HEK293 (cell line): ENCODE measurements around the gene TSSK6.

Source experiments
- CTCF ChIA-PET: fragments of 350-600 bp; formaldehyde crosslinking; extraction: SDS; loops from one replicate; lab custom pipeline; 2021; ENCODE audit warnings: antibody characterized with exemption; lab: Yijun Ruan, JAX
- POLR2A ChIA-PET: fragments of 300-600 bp; formaldehyde crosslinking; extraction: SDS; loops from one replicate; lab custom pipeline; 2020; ENCODE audit warnings: antibody characterized with exemption, inconsistent platforms; lab: Yijun Ruan, JAX
- H3K27ac ChIP-seq: fragments of 200-500 bp; sonication (Bioruptor generic); 2 replicates; pipeline ENCODE4 v1.5.1; 2014; ENCODE audit warnings: low read depth, low read length, control low read depth, inconsistent platforms; ENCODE audit errors: extremely low read depth
- H3K36me3 ChIP-seq, 2 experiments: fragments of 200-500 bp in 1 of 2; sonication (Bioruptor generic) in 1 of 2; 1 replicate in 1 of 2; 2 replicates in 1 of 2; pipeline ENCODE4 v1.5.1; 2014 to 2017; ENCODE audit warnings: inconsistent platforms in 2 of 2, low read length in 2 of 2; ENCODE audit not compliant: control insufficient read depth in 2 of 2, insufficient read depth in 1 of 2
- H3K4me1 ChIP-seq: fragments of 200-500 bp; sonication (Bioruptor generic); 2 replicates; pipeline ENCODE4 v1.5.1; 2014; ENCODE audit warnings: mild to moderate bottlenecking, low read length, inconsistent platforms; ENCODE audit not compliant: control insufficient read depth, insufficient read depth
- H3K4me3 ChIP-seq: 2 replicates; pipeline ENCODE4 v1.5.1; 2011; ENCODE audit warnings: low read depth, mild to moderate bottlenecking, control low read depth, low read length, moderate library complexity
- H3K9me3 ChIP-seq: fragments of 200-500 bp; sonication (Bioruptor generic); 2 replicates; pipeline ENCODE4 v1.5.1; 2014; ENCODE audit warnings: low read depth, low read length, inconsistent platforms; ENCODE audit not compliant: control insufficient read depth, insufficient read depth
- GFI1B ChIP-seq: fragments of 450-650 bp; formaldehyde crosslinking; IDR thresholded peaks from 2 replicates; pipeline ENCODE4 v1.5.1; 2016; ENCODE audit warnings: missing biosample characterization, missing genetic modification characterization
- HOXC10 ChIP-seq: sonication (generic); formaldehyde crosslinking; IDR thresholded peaks from 2 replicates; pipeline ENCODE4 v1.8.1; 2023; ENCODE audit warnings: mild to moderate bottlenecking, missing genetic modification reagents
- PRDM2 ChIP-seq: fragments of 450-650 bp; formaldehyde crosslinking; IDR thresholded peaks from 2 replicates; pipeline ENCODE4 v1.5.1; 2016; ENCODE audit warnings: missing biosample characterization, missing genetic modification characterization, borderline replicate concordance
- REST ChIP-seq: fragments of 450-650 bp; formaldehyde crosslinking; IDR thresholded peaks from 2 replicates; pipeline ENCODE4 v1.5.1; 2016; ENCODE audit warnings: missing biosample characterization, missing genetic modification characterization
- SP3 ChIP-seq: fragments of 450-650 bp; formaldehyde crosslinking; IDR thresholded peaks from 2 replicates; pipeline ENCODE4 v1.5.1; 2016; ENCODE audit warnings: missing biosample characterization, missing genetic modification characterization
- TRIM28 ChIP-seq: IDR thresholded peaks from 2 replicates; pipeline ENCODE4 v1.6.1; 2011; ENCODE audit warnings: low read length, control low read depth, borderline replicate concordance
- ZBTB17 ChIP-seq: fragments of 450-650 bp; formaldehyde crosslinking; IDR thresholded peaks from 2 replicates; pipeline ENCODE4 v1.5.1; 2016; ENCODE audit warnings: missing biosample characterization, missing genetic modification characterization
- ZNF169 ChIP-seq: fragments of 450-650 bp; formaldehyde crosslinking; IDR thresholded peaks from 2 replicates; pipeline ENCODE4 v1.5.1; 2016; ENCODE audit warnings: missing biosample characterization, missing genetic modification characterization
- ZNF394 ChIP-seq: fragments of 450-650 bp; formaldehyde crosslinking; IDR thresholded peaks from 2 replicates; pipeline ENCODE4 v1.5.1; 2016; ENCODE audit warnings: missing biosample characterization, missing genetic modification characterization, mild to moderate bottlenecking, moderate library complexity, borderline replicate concordance
- ZNF423 ChIP-seq: fragments of 450-650 bp; formaldehyde crosslinking; IDR thresholded peaks from 2 replicates; pipeline ENCODE4 v1.5.1; 2016; ENCODE audit warnings: missing biosample characterization, missing genetic modification characterization
- ZNF555 ChIP-seq: fragments of 450-650 bp; formaldehyde crosslinking; conservative IDR thresholded peaks from 2 replicates; pipeline ENCODE4 v1.5.1; 2017; ENCODE audit warnings: missing biosample characterization, mild to moderate bottlenecking, missing genetic modification characterization, inconsistent platforms
- ZNF600 ChIP-seq: fragments of 450-650 bp; formaldehyde crosslinking; IDR thresholded peaks from 2 replicates; pipeline ENCODE4 v1.5.1; 2016; ENCODE audit warnings: missing biosample characterization, missing genetic modification characterization
- ZNF677 ChIP-seq: fragments of 450-650 bp; IDR thresholded peaks from 2 replicates; pipeline ENCODE4 v1.5.0; 2018; ENCODE audit warnings: missing biosample characterization, mild to moderate bottlenecking, missing genetic modification characterization, moderate library complexity
- ZNF704 ChIP-seq: fragments of 450-650 bp; formaldehyde crosslinking; IDR thresholded peaks from 2 replicates; pipeline ENCODE4 v1.5.1; 2016; ENCODE audit warnings: missing biosample characterization, missing genetic modification characterization
- ZNF707 ChIP-seq: fragments of 450-650 bp; formaldehyde crosslinking; IDR thresholded peaks from 2 replicates; pipeline ENCODE4 v1.5.1; 2016; ENCODE audit warnings: missing biosample characterization, missing genetic modification characterization
- ZNF747 ChIP-seq: fragments of 450-650 bp; formaldehyde crosslinking; IDR thresholded peaks from 2 replicates; pipeline ENCODE4 v1.5.1; 2016; ENCODE audit warnings: missing biosample characterization, missing genetic modification characterization
- ZNF76 ChIP-seq: fragments of 450-650 bp; formaldehyde crosslinking; IDR thresholded peaks from 2 replicates; pipeline ENCODE4; 2016; ENCODE audit warnings: low read depth, missing biosample characterization, missing genetic modification characterization, borderline replicate concordance
- ZNF791 ChIP-seq: fragments of 450-650 bp; formaldehyde crosslinking; IDR thresholded peaks from 2 replicates; pipeline ENCODE4 v1.5.1; 2016; ENCODE audit warnings: missing biosample characterization, missing genetic modification characterization
- ZNF830 ChIP-seq: fragments of 450-650 bp; IDR thresholded peaks from 2 replicates; pipeline ENCODE4 v1.5.0; 2018; ENCODE audit warnings: missing biosample characterization, missing genetic modification characterization, low read depth, mild to moderate bottlenecking, moderate library complexity

Gene TSSK6

GRCh38 chr19:19538785-19539166 lies 23.4 kb upstream of the TSSK6 start:
- TF ChIP-seq ZNF555 (no peak), ZNF394 (tag by site-specific recombination) (peak; percentile 28; the same call in 1 of the 2 replicates), REST (tag by site-specific recombination) (peak; percentile 52; the same call in 1 of the 2 replicates), ZNF704 (no peak)
- TF ChIP-seq, all 188 proteins: peak for 2
- CTCF ChIA-PET: interaction anchor here (0.9 kb wide), 2 partner anchors 14 to 105 kb away, joined by 4 to 5 read pairs; no protein-coding TSS in a partner anchor

GRCh38 chr19:19538061-19538784 lies 22.9 kb upstream of the TSSK6 start, which contains the start of gene CILP2:
TSS of gene CILP2 (plus strand) at chr19:19538265. CDS start at chr19:19538350, 85 bp downstream.
- ChIA-PET CTCF (interaction anchor here (0.9 kb wide), 1 partner anchor 14 kb away, joined by 5 read pairs; no protein-coding TSS in a partner anchor), POLR2A (no interaction called here)
- Histone ChIP-seq H3K36me3 (peaks cover 5 to 10% of the 10 kb centered on the region in 2 experiments; a peak in 1 of 3 replicates), H3K9me3 (no peaks in the 10 kb centered on the region), H3K4me1 (no peaks in the 10 kb centered on the region; the same call in 1 of the 2 replicates), H3K27ac (no peak within 1 kb of the TSS), H3K4me3 (peak within 1 kb of the TSS; percentile 37)
- TF ChIP-seq ZNF791 (tag by site-specific recombination) (no peak), ZNF677 (no peak), REST (tag by site-specific recombination) (no peak), HOXC10 (CRISPR knock-in tag) (no peak), SP3 (tag by site-specific recombination) (peak; percentile 70), GFI1B (tag by site-specific recombination) (no peak), ZNF707 (tag by site-specific recombination) (no peak), ZBTB17 (tag by site-specific recombination) (peak; percentile 18; the same call in 1 of the 2 replicates), ZNF830 (tag by site-specific recombination) (no peak), PRDM2 (tag by site-specific recombination) (no peak), ZNF600 (tag by site-specific recombination) (peak; percentile 89), ZNF747 (tag by site-specific recombination) (no peak), TRIM28 (no peak), ZNF76 (tag by site-specific recombination) (peak; percentile 41; the same call in 1 of the 2 replicates), ZNF169 (tag by site-specific recombination) (no peak), ZNF423 (tag by site-specific recombination) (no peak)

More at GRCh38 chr19:19538785-19539166, 23.4 kb upstream of the TSSK6 start:
- Histone ChIP-seq H3K4me1 (no peaks in the 10 kb centered on the region; the same call in 1 of the 2 replicates), H3K36me3 (peaks cover 5 to 10% of the 10 kb centered on the region in 2 experiments; a peak in 1 of 3 replicates), H3K27ac (no peak overlapping the region), H3K9me3 (no peaks in the 10 kb centered on the region), H3K4me3 (no peak overlapping the region; the same call in 1 of the 2 replicates)
- POLR2A ChIA-PET: no interaction called here
